Uterus (tissue), 4 donors: Measurements from ENCODE around the gene DOCK7. TPM values are rescaled to one million over a fixed set of nuclear protein-coding genes. Genes with fewer than 3 reads are reported as not detected.

Source experiments
- DNase-seq, 2 donors: peaks; one replicate each; pipeline ENCODE4 v3.0.0-alpha.2; 2019 to 2020
- H3K27ac ChIP-seq, 2 donors: fragments of 200-600 bp; sonication (generic); 1 replicate in 1 of 2; 2 replicates in 1 of 2; pipeline ENCODE4 v1.5.1; 2016 to 2018
- H3K27me3 ChIP-seq, 2 donors: fragments of 200-600 bp; sonication (generic); one replicate each; pipeline ENCODE4 v1.5.1; 2018 to 2019; ENCODE audit warnings: control low read depth in 1 of 2
- H3K36me3 ChIP-seq, 2 donors: fragments of 200-600 bp; sonication (generic); one replicate each; pipeline ENCODE4 v1.5.1; 2019; ENCODE audit warnings: control low read depth in 1 of 2
- H3K4me1 ChIP-seq, 2 donors: fragments of 200-600 bp; sonication (generic); one replicate each; pipeline ENCODE4 v1.5.1; 2018 to 2019; ENCODE audit warnings: control low read depth in 1 of 2
- H3K4me3 ChIP-seq, 2 donors: fragments of 200-600 bp; sonication (generic); 1 replicate in 1 of 2; 2 replicates in 1 of 2; pipeline ENCODE4 v1.5.1; 2018 to 2019; ENCODE audit warnings: mild to moderate bottlenecking in 1 of 2
- H3K9me3 ChIP-seq, 2 donors: fragments of 200-600 bp; sonication (generic); one replicate each; pipeline ENCODE4 v1.5.1; 2019; ENCODE audit warnings: control low read depth in 1 of 2
- CTCF ChIP-seq, 4 experiments: fragments of 200-600 bp in 2 of 4; fragments of 450-650 bp in 2 of 4; sonication (generic) in 2 of 4; IDR thresholded peaks; one replicate each; pipeline ENCODE4 v1.5.1; 2016 to 2019; ENCODE audit warnings: antibody characterized with exemption in 4 of 4, mild to moderate bottlenecking in 2 of 4, moderate library complexity in 1 of 4
- POLR2A ChIP-seq, 2 donors: fragments of 450-650 bp; IDR thresholded peaks; one replicate each; pipeline ENCODE4 v1.6.1; 2016; ENCODE audit warnings: antibody characterized with exemption in 2 of 2, mild to moderate bottlenecking in 1 of 2, moderate library complexity in 1 of 2
- intact Hi-C: fragments of 100-400 bp; cut with DNase I; formaldehyde crosslinking; loops from one replicate; pipeline ENCODE4 v1.15.1; 2023; ENCODE audit warnings: low total_unique reads
- total RNA-seq, 4 donors: library from RNA; depleted of rRNA in 3 of 4; stranded (reverse); fragments of >200 nt in 3 of 4; gene quantifications; one replicate each; pipeline versions ENCODE4 v1.1.0 to v1.2.4, GENCODE V29; 2014 to 2023
- donor health status: DM: yes; HTN: yes; CAD: no.

The DOCK7 gene
- total RNA-seq, 4 donors from 2014 or later = 17.9 to 134 (median 77.9) TPM

GRCh38 chr1:62434618-62435001, 253.6 kb downstream of the DOCK7 start:
- intact Hi-C loops = no loop called here
- peaks cover 0 to 5% of the 10 kb centered on the region in 2 donors for H3K4me1 ChIP-seq
- H3K9me3 ChIP-seq = no peaks in the 10 kb centered on the region
- no peak overlapping the region for H3K4me3 ChIP-seq
- DNase-seq = no peak
- H3K36me3 ChIP-seq = no peaks in the 10 kb centered on the region
- H3K27me3 ChIP-seq = no peaks in the 10 kb centered on the region
- H3K27ac ChIP-seq = no peak overlapping the region
- no peak for TF ChIP-seq CTCF (IDR thresholded peaks at IDR 0.05)
- no peak for TF ChIP-seq POLR2A (IDR thresholded peaks at IDR 0.05)

- Histone ChIP-seq H3K4me3 (no peak overlapping the region), H3K27me3 (no peaks in the 10 kb centered on the region), H3K9me3 (no peaks in the 10 kb centered on the region), H3K4me1 (peaks cover 0 to 4% of the 10 kb centered on the region in 2 donors), H3K27ac (no peak overlapping the region), H3K36me3 (no peaks in the 10 kb centered on the region)
- TF ChIP-seq POLR2A (IDR thresholded peaks at IDR 0.05) = no peak
- TF ChIP-seq CTCF (IDR thresholded peaks at IDR 0.05) = no peak
- intact Hi-C loops = no loop called here
- no peak for DNase-seq
Observed at GRCh38 chr1:62433861-62434617, 254.1 kb downstream of the DOCK7 start.

GRCh38 chr1:62429581-62429980, 258.6 kb downstream of the DOCK7 start:
- Histone ChIP-seq H3K9me3 (no peaks in the 10 kb centered on the region), H3K36me3 (no peaks in the 10 kb centered on the region)
- intact Hi-C loops = no loop called here

GRCh38 chr1:62428351-62428750, 259.8 kb downstream of the DOCK7 start:
- Histone ChIP-seq H3K9me3 (no peaks in the 10 kb centered on the region), H3K36me3 (no peaks in the 10 kb centered on the region), H3K27ac (no peak overlapping the region), H3K27me3 (no peaks in the 10 kb centered on the region), H3K4me1 (no peaks in the 10 kb centered on the region), H3K4me3 (no peak overlapping the region)
- TF ChIP-seq POLR2A (IDR thresholded peaks at IDR 0.05) (no peak), CTCF (IDR thresholded peaks at IDR 0.05) (no peak)
- DNase-seq = no peak
- intact Hi-C loops = no loop called here

More at GRCh38 chr1:62429581-62429980, 258.6 kb downstream of the DOCK7 start:
- no peak for DNase-seq
- TF ChIP-seq CTCF (IDR thresholded peaks at IDR 0.05) (no peak), POLR2A (IDR thresholded peaks at IDR 0.05) (no peak)
- H3K4me3 ChIP-seq = no peak overlapping the region
- H3K27ac ChIP-seq = no peak overlapping the region
- no peaks in the 10 kb centered on the region for H3K4me1 ChIP-seq
- no peaks in the 10 kb centered on the region for H3K27me3 ChIP-seq

GRCh38 chr1:62426794-62427193, 261.4 kb downstream of the DOCK7 start:
- H3K36me3 ChIP-seq = no peaks in the 10 kb centered on the region
- H3K9me3 ChIP-seq = no peaks in the 10 kb centered on the region
- no peaks in the 10 kb centered on the region for H3K27me3 ChIP-seq
- intact Hi-C loops = no loop called here
- no peak for DNase-seq
- TF ChIP-seq CTCF (IDR thresholded peaks at IDR 0.05) = no peak
- no peak for TF ChIP-seq POLR2A (IDR thresholded peaks at IDR 0.05)
- H3K4me1 ChIP-seq = no peaks in the 10 kb centered on the region
- H3K27ac ChIP-seq = no peak overlapping the region
- H3K4me3 ChIP-seq = no peak overlapping the region
